ENCODE data around the gene KRTAP9-9. TPM values are rescaled to one million over a fixed set of nuclear protein-coding genes. Genes with fewer than 3 reads are reported as not detected.

Gene KRTAP9-9
- total RNA-seq, 1 donor from 2014 or later = not detected

DNA sequence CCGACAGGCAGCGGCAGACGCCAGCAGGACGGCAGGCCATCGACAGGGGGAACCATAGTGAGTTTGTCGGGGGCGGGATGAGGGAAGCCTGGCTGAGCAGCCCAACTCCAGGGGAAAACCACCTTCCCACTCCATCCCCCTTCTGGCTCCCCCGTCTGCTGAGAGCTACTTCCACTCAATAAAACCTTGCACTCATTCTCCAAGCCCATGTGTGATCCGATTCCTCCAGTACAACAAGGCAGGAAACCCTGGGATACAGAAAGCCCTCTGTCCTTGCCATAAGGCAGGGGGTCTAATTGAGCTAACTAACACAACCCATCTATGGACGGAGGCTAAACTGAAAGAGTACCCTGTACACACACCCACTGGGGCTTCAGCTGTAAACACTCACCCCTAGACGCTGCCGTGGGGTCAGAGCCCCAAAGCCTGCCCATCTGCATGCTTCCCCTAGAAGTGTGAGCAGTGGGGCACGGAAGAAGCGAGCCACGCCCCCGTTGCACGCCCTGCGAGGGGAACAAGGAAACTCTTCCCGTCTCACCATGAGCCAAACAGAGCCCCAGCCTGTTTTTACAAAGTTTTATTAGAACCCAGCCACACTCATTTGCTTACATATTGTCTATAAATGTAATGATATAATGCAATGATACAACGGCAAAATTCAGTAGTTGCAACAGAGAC lies 43.4 kb downstream of the KRTAP9-9 start:
- no peak overlapping the region for H3K4me3 ChIP-seq
- H3K36me3 ChIP-seq = no peaks in the 10 kb centered on the region
- H3K4me1 ChIP-seq = no peaks in the 10 kb centered on the region
- no peak for ATAC-seq
- no peaks in the 10 kb centered on the region for H3K9me3 ChIP-seq
- intact Hi-C loops (cut with DNase I) = no loop called here
- H3K27me3 ChIP-seq (ENCODE audit: low read depth) = no peaks in the 10 kb centered on the region
- no peak overlapping the region for H3K27ac ChIP-seq
- DNase-seq = no peak
- TF ChIP-seq CTCF (IDR thresholded peaks at IDR 0.05) = no peak

DNA sequence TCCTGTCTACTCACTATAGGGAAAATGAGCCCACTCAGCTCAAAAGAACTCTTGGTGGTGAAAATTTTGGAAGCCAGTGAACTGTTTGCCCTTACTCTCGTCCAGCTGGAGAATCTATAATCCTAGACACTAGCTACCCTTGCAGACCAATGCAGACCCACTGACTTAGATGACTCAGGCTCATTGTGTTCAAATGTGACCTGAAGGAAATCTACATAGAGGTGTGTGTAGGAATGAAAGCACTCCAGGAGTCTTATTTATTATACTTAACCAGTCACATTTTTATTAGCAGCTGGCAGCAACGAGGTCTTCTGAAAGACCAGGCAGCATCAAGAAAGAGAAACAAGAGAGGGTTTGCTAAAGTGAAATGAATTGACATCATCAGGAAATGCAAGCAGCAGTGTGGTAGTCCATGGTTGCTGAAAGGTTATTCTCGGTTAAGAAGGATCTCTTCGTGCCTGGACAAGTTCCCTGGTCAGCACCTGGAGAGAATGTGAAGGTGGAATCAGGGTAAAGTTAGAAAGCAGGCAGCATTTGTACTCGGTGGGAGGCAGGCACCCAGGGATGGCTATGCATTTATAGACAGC lies 46.1 kb downstream of the KRTAP9-9 start:
- no peaks in the 10 kb centered on the region for H3K27me3 ChIP-seq (ENCODE audit: low read depth)
- DNase-seq (no peak), ATAC-seq (no peak)
- H3K4me1 ChIP-seq = no peaks in the 10 kb centered on the region
- intact Hi-C loops (cut with DNase I) = no loop called here
- no peaks in the 10 kb centered on the region for H3K9me3 ChIP-seq
- no peak overlapping the region for H3K27ac ChIP-seq
- no peaks in the 10 kb centered on the region for H3K36me3 ChIP-seq
- no peak overlapping the region for H3K4me3 ChIP-seq
- no peak for TF ChIP-seq CTCF (IDR thresholded peaks at IDR 0.05)

- intact Hi-C loops (cut with DNase I) = no loop called here
- no peak within 1 kb of the TSS for H3K4me3 ChIP-seq
- DNase-seq = no peak
- H3K27ac ChIP-seq = no peak within 1 kb of the TSS
- H3K27me3 ChIP-seq (ENCODE audit: low read depth) = no peaks in the 10 kb centered on the region
- no peak for TF ChIP-seq CTCF (IDR thresholded peaks at IDR 0.05)
- H3K4me1 ChIP-seq = no peaks in the 10 kb centered on the region
- H3K36me3 ChIP-seq = no peaks in the 10 kb centered on the region
- H3K9me3 ChIP-seq = no peaks in the 10 kb centered on the region
- no peak for ATAC-seq
Measured at GRCh38 chr17:41301916-41302901, 47.0 kb downstream of the KRTAP9-9 start, which contains the start of gene KRTAP29-1. Gene KRTAP29-1 (minus strand): TSS chr17:41302851. CDS start chr17:41302851, 0 bp downstream.

DNA sequence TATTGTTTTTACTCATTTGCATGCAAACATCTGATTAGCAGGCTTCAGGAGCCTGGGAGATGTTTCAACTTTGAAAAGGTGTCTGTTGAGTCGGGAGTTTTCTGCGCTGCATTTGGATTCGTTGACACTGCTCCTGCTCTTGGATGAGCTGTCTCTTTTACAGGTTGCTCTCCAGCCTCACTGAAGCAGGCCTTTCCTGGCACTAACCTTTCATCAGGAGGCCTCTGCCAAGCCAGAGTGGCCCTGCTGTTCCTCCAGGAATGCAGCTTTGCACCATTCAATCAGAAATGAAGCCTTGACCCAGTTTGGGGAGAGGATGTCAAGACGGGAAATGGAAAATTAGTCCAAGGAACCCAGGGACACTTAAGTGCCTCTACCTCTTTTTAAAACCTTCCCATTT lies 47.8 kb downstream of the KRTAP9-9 start:
- H3K27me3 ChIP-seq (ENCODE audit: low read depth) = peaks cover 3% of the 10 kb centered on the region
- no peak overlapping the region for H3K27ac ChIP-seq
- intact Hi-C loops (cut with DNase I) = no loop called here
- DNase-seq = no peak
- no peaks in the 10 kb centered on the region for H3K36me3 ChIP-seq
- H3K4me1 ChIP-seq = peaks cover 2% of the 10 kb centered on the region
- H3K4me3 ChIP-seq = no peak overlapping the region
- H3K9me3 ChIP-seq = no peaks in the 10 kb centered on the region
- ATAC-seq = no peak
- TF ChIP-seq CTCF (IDR thresholded peaks at IDR 0.05) = no peak

- ATAC-seq = no peak
- peaks cover 8% of the 10 kb centered on the region for H3K27me3 ChIP-seq (ENCODE audit: low read depth)
- TF ChIP-seq CTCF (IDR thresholded peaks at IDR 0.05) = no peak
- no peaks in the 10 kb centered on the region for H3K9me3 ChIP-seq
- no peak overlapping the region for H3K27ac ChIP-seq
- peaks cover 11% of the 10 kb centered on the region for H3K4me1 ChIP-seq
- no peak overlapping the region for H3K4me3 ChIP-seq
- no peak for DNase-seq
- H3K36me3 ChIP-seq = no peaks in the 10 kb centered on the region
- intact Hi-C loops (cut with DNase I) = no loop called here
Measured at GRCh38 chr17:41304091-41304490, 48.9 kb downstream of the KRTAP9-9 start.
